Astrocyte (in vitro differentiated cells and primary cell): ENCODE data around the gene GPR179.

Source experiments
- CTCF ChIP-seq: IDR thresholded peaks from 2 replicates; pipeline ENCODE4 v1.5.1; 2011; ENCODE audit warnings: low read depth, mild to moderate bottlenecking, inconsistent platforms, low read length, moderate library complexity; ENCODE audit not compliant: insufficient read depth
- EZH2 ChIP-seq: IDR thresholded peaks from 2 replicates; pipeline ENCODE4 v1.6.1; 2012; ENCODE audit warnings: mild to moderate bottlenecking, low read length, inconsistent platforms; ENCODE audit not compliant: insufficient read depth

GRCh38 chr17:38342886-38343607 lies 709 bp downstream of the GPR179 start:
- TF ChIP-seq CTCF (no peak), EZH2 (no peak)
